H1 (cell line): ENCODE results near the gene N4BP3. TPM values are rescaled to one million over a fixed set of nuclear protein-coding genes. Genes with fewer than 3 reads are reported as not detected.

ENCODE experiments used
- CTCF ChIA-PET: fragments of 300-600 bp; sonication (Branson Sonifier 250); formaldehyde crosslinking; loops from one replicate; lab custom pipeline; 2021; ENCODE audit not compliant: partially characterized antibody; lab: Charles Lee
- POLR2A ChIA-PET: fragments of 300-600 bp; sonication (Branson Sonifier 250); formaldehyde crosslinking; loops from one replicate; lab custom pipeline; 2021; ENCODE audit warnings: inconsistent platforms; ENCODE audit not compliant: partially characterized antibody; lab: Charles Lee
- DNase-seq, 2 experiments: peaks; one replicate each; pipeline versions ENCODE4 v3.0.0 to v3.0.0-alpha.2; 2010 to 2022; ENCODE audit warnings: low spot score in 2 of 2, low read depth in 1 of 2, mixed read lengths in 1 of 2
- FAIRE-seq: peaks from 2 replicates; lab custom pipeline; 2011; peaks lifted over from hg19 to GRCh38; lab: Jason Lieb, UNC
- H2AFZ ChIP-seq: 2 replicates; pipeline ENCODE4 v1.8.1; 2012; ENCODE audit warnings: low read length, inconsistent platforms
- H2AK5ac ChIP-seq: 2 replicates; pipeline ENCODE4 v1.6.1; 2013; ENCODE audit warnings: low read depth, low read length
- H2BK120ac ChIP-seq: replicated peaks from 2 replicates; pipeline ENCODE3; 2013; ENCODE audit warnings: low read depth, low read length, inconsistent platforms
- H2BK12ac ChIP-seq: 2 replicates; pipeline ENCODE4 v1.6.1; 2013; ENCODE audit warnings: low read depth, low read length
- H2BK15ac ChIP-seq: 2 replicates; pipeline ENCODE4 v1.6.1; 2013; ENCODE audit warnings: low read length
- H2BK20ac ChIP-seq: 2 replicates; pipeline ENCODE4 v1.6.1; 2013; ENCODE audit warnings: low read length
- H2BK5ac ChIP-seq: 2 replicates; pipeline ENCODE4 v1.6.1; 2013; ENCODE audit warnings: low read depth, low read length
- H3K14ac ChIP-seq: 2 replicates; pipeline ENCODE4 v1.6.1; 2013; ENCODE audit warnings: inconsistent platforms; ENCODE audit not compliant: insufficient read length
- H3K18ac ChIP-seq: 2 replicates; pipeline ENCODE4 v1.6.1; 2013; ENCODE audit warnings: low read length; ENCODE audit errors: extremely low read depth
- H3K23ac ChIP-seq: 2 replicates; pipeline ENCODE4 v1.6.1; 2013; ENCODE audit warnings: inconsistent platforms; ENCODE audit not compliant: insufficient read length
- H3K23me2 ChIP-seq: 2 replicates; pipeline ENCODE4 v1.6.1; 2013; ENCODE audit warnings: low read depth, low read length
- H3K27ac ChIP-seq: 2 replicates; pipeline ENCODE4 v1.6.1; 2011; ENCODE audit warnings: low read depth, low read length, inconsistent platforms
- H3K27me3 ChIP-seq, 4 experiments: replicated peaks in 1 of 4; 1 replicate in 1 of 4; 2 replicates in 3 of 4; pipeline versions ENCODE4 v1.6.1 to v1.8.1; 2011 to 2013; ENCODE audit warnings: low read length in 3 of 4, mild to moderate bottlenecking in 3 of 4, inconsistent platforms in 2 of 4, mixed read lengths in 2 of 4, moderate library complexity in 1 of 4; ENCODE audit not compliant: control insufficient read depth in 3 of 4, insufficient read depth in 3 of 4; ENCODE audit errors: extremely low read depth in 1 of 4
- H3K36me3 ChIP-seq, 4 experiments: 2 replicates each; pipeline versions ENCODE4 v1.6.1 to v1.8.1; 2011 to 2013; ENCODE audit warnings: mild to moderate bottlenecking in 4 of 4, low read length in 3 of 4, moderate library complexity in 2 of 4, control low read depth in 1 of 4, inconsistent platforms in 1 of 4; ENCODE audit not compliant: insufficient read depth in 4 of 4, control insufficient read depth in 2 of 4
- H3K4ac ChIP-seq: replicated peaks from 2 replicates; pipeline ENCODE3; 2013; ENCODE audit warnings: low read length, low read depth, mixed read lengths, inconsistent platforms; ENCODE audit not compliant: insufficient read length
- H3K4me1 ChIP-seq, 4 experiments: replicated peaks in 1 of 4; 1 replicate in 1 of 4; 2 replicates in 3 of 4; pipeline versions ENCODE4 v1.6.1 to v1.8.1; 2011 to 2013; ENCODE audit warnings: low read length in 3 of 4, inconsistent platforms in 2 of 4, mixed read lengths in 1 of 4; ENCODE audit not compliant: insufficient read depth in 4 of 4, control insufficient read depth in 3 of 4
- H3K4me2 ChIP-seq, 2 experiments: 2 replicates each; pipeline versions ENCODE4 v1.6.1 to v1.8.1; 2011 to 2013; ENCODE audit warnings: low read depth in 2 of 2, low read length in 2 of 2, control low read depth in 1 of 2, inconsistent platforms in 1 of 2, mild to moderate bottlenecking in 1 of 2; ENCODE audit not compliant: insufficient read depth in 1 of 2
- H3K4me3 ChIP-seq, 4 experiments: fragments of 200-600, 300-600 bp in 1 of 4; sonication (generic), shearing (Covaris generic), sonication (Bioruptor Twin) in 1 of 4; 2 replicates each; pipeline versions ENCODE4 v1.5.1 to v1.8.1; 2011 to 2016; ENCODE audit warnings: low read length in 4 of 4, low read depth in 3 of 4, control low read depth in 2 of 4, inconsistent platforms in 2 of 4, mild to moderate bottlenecking in 2 of 4, mixed read lengths in 1 of 4, moderate library complexity in 1 of 4; ENCODE audit not compliant: insufficient read depth in 2 of 4; ENCODE audit errors: extremely low read depth in 1 of 4
- H3K56ac ChIP-seq: replicated peaks from 2 replicates; pipeline ENCODE3; 2013; ENCODE audit warnings: low read depth, mild to moderate bottlenecking, mixed read lengths, low read length, inconsistent platforms; ENCODE audit not compliant: insufficient read length
- H3K79me1 ChIP-seq: 2 replicates; pipeline ENCODE4 v1.6.1; 2013; ENCODE audit warnings: low read depth, low read length, control low read depth
- H3K79me2 ChIP-seq, 2 experiments: 2 replicates each; pipeline versions ENCODE4 v1.6.1 to v1.8.1; 2012 to 2013; ENCODE audit warnings: low read length in 2 of 2, mild to moderate bottlenecking in 2 of 2, inconsistent platforms in 1 of 2; ENCODE audit not compliant: insufficient read depth in 2 of 2, control insufficient read depth in 1 of 2
- H3K9ac ChIP-seq, 4 experiments: replicated peaks in 1 of 4; 1 replicate in 1 of 4; 2 replicates in 3 of 4; pipeline versions ENCODE4 v1.6.1 to v1.8.1; 2011 to 2013; ENCODE audit warnings: low read depth in 3 of 4, low read length in 3 of 4, control low read depth in 2 of 4, mild to moderate bottlenecking in 2 of 4, moderate library complexity in 2 of 4, inconsistent platforms in 1 of 4; ENCODE audit errors: extremely low read depth in 1 of 4
- H3K9me3 ChIP-seq, 2 experiments: 2 replicates each; pipeline versions ENCODE4 v1.6.1 to v1.8.1; 2012 to 2013; ENCODE audit warnings: mild to moderate bottlenecking in 2 of 2, moderate library complexity in 2 of 2, control low read depth in 1 of 2, inconsistent platforms in 1 of 2, low read depth in 1 of 2, low read length in 1 of 2, mixed read lengths in 1 of 2; ENCODE audit not compliant: insufficient read depth in 2 of 2
- H4K20me1 ChIP-seq, 2 experiments: replicated peaks in 1 of 2; 2 replicates each; pipeline versions ENCODE3 to v1.8.1; 2011 to 2013; ENCODE audit warnings: inconsistent platforms in 2 of 2, low read length in 2 of 2, mild to moderate bottlenecking in 1 of 2; ENCODE audit not compliant: insufficient read depth in 2 of 2, control insufficient read depth in 1 of 2
- H4K5ac ChIP-seq: 2 replicates; pipeline ENCODE4 v1.6.1; 2013; ENCODE audit warnings: low read length, low read depth, mixed read lengths, inconsistent platforms; ENCODE audit not compliant: insufficient read length
- H4K8ac ChIP-seq: 2 replicates; pipeline ENCODE4 v1.8.0; 2013; ENCODE audit warnings: mild to moderate bottlenecking, moderate library complexity, low read length, inconsistent platforms; ENCODE audit not compliant: insufficient read depth; ENCODE audit errors: extremely low read depth
- H4K91ac ChIP-seq: replicated peaks from 2 replicates; pipeline ENCODE3; 2013; ENCODE audit warnings: low read length, mixed read lengths, inconsistent platforms; ENCODE audit not compliant: insufficient read length
- KDM1A ChIP-seq: fragments of 200-600, 300-600 bp; sonication (generic); IDR thresholded peaks from 2 replicates; pipeline ENCODE4 v1.7.1; 2016; ENCODE audit warnings: mild to moderate bottlenecking, low read length, borderline replicate concordance
- WGBS, 2 experiments: shearing (Covaris generic) in 1 of 2; methylation state at CpG; one replicate each; pipeline versions ENCODE4 v1.1.6 to v1.1.7; 2013 to 2015; ENCODE audit warnings: low lambda C conversion rate in 2 of 2, mixed read lengths in 2 of 2, inconsistent platforms in 1 of 2, low coverage in 1 of 2, missing lambda C conversion rate in 1 of 2; ENCODE audit not compliant: insufficient replicate concordance in 2 of 2, insufficient coverage in 1 of 2, insufficient read length in 1 of 2; ENCODE audit errors: extremely low coverage in 1 of 2, missing lambda C conversion rate in 1 of 2; 5-methylcytosine and 5-hydroxymethylcytosine counted together
- polyA plus RNA-seq, 7 experiments: library from polyadenylated mRNA; depleted of rRNA in 3 of 7; stranded (reverse) in 5 of 7; unstranded in 2 of 7; fragments of >200 nt in 5 of 7; fragments of 200-250 nt in 2 of 7; gene quantifications; 1 replicate in 5 of 7; 2 replicates in 1 of 7; 4 replicates in 1 of 7; pipeline versions ENCODE4 v1.2.1 to v1.2.3, GENCODE V29; 2011 to 2013; ENCODE audit warnings: missing spikeins in 2 of 7, mixed read lengths in 2 of 7
- total RNA-seq: library from RNA; stranded (reverse); fragmentation: NEBNext Ultra II Directional; extraction: Animal tissue kit (Norgen Biotek cat#: 25700); gene quantifications from 2 replicates; pipeline ENCODE4 v1.2.1, GENCODE V29; 2021

Gene N4BP3
- total and polyA plus RNA-seq, 2 of the 8 experiments (the other 6 are each of a cell fraction or from before 2014, with no cell fraction given): 13.1 to 39.2 TPM

GRCh38 chr5:178085316-178085715 is 28.0 kb upstream of the N4BP3 start:
- Histone ChIP-seq H4K91ac (no peak overlapping the region), H3K9me3 (no peaks in the 10 kb centered on the region), H2BK20ac (no peak overlapping the region), H3K79me2 (no peaks in the 10 kb centered on the region), H3K18ac (no peak overlapping the region), H3K4me1 (peaks cover 0 to 5% (median 3%) of the 10 kb centered on the region in 4 experiments; a peak in 1 of 7 replicates), H2AK5ac (no peak overlapping the region), H4K20me1 (no peaks in the 10 kb centered on the region), H3K36me3 (no peaks in the 10 kb centered on the region), H2BK12ac (no peak overlapping the region), H3K27me3 (no peaks in the 10 kb centered on the region), H4K8ac (no peak overlapping the region), H2BK15ac (no peak overlapping the region), H3K23me2 (no peaks in the 10 kb centered on the region), H4K5ac (no peak overlapping the region), H2BK120ac (no peak overlapping the region), H2BK5ac (no peak overlapping the region), H3K79me1 (no peaks in the 10 kb centered on the region), H3K9ac (no peak overlapping the region), H3K56ac (no peak overlapping the region), H3K4ac (no peak overlapping the region), H3K14ac (no peak overlapping the region), H3K23ac (no peak overlapping the region), H3K27ac (no peak overlapping the region), H3K4me2 (no peak overlapping the region), H2AFZ (no peak overlapping the region), H3K4me3 (no peak overlapping the region)
- no peak for TF ChIP-seq KDM1A
- DNase-seq (no peak), FAIRE-seq (no peak)
- POLR2A ChIA-PET: interaction anchor here (0.7 to 11.1 kb wide), 8 partner anchors 9 to 64 kb away, joined by 3 to 115 read pairs (median 4); partner anchors contain the start of gene RMND5B
- 92% methylated on average over 6 of the region's 6 CpGs; no CpG with 5 or more reads in 1 of the 2 experiments for WGBS, 2 experiments
- CTCF ChIA-PET: interaction anchor here (0.6 to 14.6 kb wide), 6 partner anchors 10 to 1058 kb away, joined by 3 to 515 read pairs (median 4); partner anchors contain the start of gene NHP2
